Stimulated activated CD8-positive, alpha-beta memory T cell treated with anti-CD3 and anti-CD28 coated beads, Interleukin-2, amount 100 ng/mL, for 48 hours (primary cell): ENCODE measurements around the gene HOXC10.

Experiments used
- DNase-seq, 2 donors: peaks; one replicate each; pipeline ENCODE4 v3.0.0-alpha.2; 2020; ENCODE audit warnings: low read depth in 2 of 2

HOXC10 gene

GRCh38 chr12:53977596-53978445, 7.1 kb upstream of the HOXC10 start:
- DNase-seq, result no peak

GRCh38 chr12:53978477-53979356, 6.2 kb upstream of the HOXC10 start:
- no peak for DNase-seq

GRCh38 chr12:53980104-53980801, 4.7 kb upstream of the HOXC10 start:
- DNase-seq, result no peak

GRCh38 chr12:53980802-53981496, 4.0 kb upstream of the HOXC10 start:
- DNase-seq, result no peak

DNA sequence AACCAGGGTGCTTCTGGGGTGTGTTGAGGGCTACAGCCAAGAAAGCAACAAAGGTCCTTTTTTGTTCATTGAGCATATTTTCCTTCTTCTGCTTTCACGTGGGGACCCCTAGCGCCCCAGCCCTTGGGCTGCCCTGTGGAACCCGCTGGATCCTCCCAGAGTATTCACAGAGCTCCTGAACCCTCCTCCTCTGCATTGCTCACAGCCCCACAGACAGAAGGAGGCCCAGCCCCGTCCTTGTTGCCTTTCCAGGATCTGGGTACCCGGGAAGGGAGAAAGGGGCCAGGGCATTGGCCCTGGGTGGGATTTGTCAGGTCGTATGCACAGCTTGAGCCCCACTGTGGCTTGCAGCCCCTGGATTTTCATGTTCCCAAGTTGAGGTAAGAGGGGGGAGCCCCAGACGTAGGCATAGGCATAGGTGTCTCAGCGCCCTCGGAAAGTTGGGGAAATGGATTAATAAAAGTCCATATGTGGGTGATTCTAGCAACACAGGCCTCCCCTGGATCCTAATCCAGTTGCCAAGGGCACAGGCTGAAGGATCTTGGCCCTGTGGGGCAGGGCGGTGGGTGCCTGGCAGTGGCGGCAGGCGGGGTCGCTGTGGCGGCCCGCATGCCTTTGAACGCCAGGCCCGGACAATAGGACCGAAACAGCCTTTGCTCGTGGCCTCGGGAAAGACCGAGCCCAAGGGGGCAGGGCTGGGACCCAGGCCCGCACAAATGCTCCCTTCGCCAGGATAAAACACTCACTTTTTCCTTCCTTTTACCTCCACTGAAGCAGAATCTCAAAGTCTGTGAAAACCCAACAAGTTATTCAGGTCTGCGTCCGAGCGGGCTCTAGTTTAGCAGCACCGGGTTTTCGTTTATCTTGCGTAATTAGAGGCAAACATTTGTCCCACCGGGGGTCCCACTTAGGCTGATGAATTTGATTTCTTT, 3.0 kb upstream of the HOXC10 start:
- no peak for DNase-seq

- no peak for DNase-seq
Observed at GRCh38 chr12:53982648-53983567, 2.0 kb upstream of the HOXC10 start.

DNA sequence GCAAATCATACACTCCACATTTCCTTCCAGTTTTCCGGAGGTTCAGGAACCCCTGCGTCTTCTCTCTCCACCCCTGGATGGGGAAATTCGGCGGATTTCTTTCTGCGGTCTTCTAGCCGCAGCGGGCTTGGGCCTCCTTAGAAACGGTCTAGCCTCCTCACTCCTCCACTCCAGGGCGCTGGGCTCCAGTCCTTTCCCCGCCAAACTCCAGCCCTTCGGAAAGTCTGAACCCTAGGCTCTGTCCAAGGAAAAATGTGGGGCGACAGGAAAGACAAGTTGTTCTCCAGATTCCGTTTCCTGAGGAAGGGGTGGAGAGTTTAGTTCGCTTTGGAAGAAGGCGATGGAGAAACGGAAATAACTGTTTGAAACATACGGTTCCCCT, 1.4 kb upstream of the HOXC10 start:
- DNase-seq, result no peak

DNA sequence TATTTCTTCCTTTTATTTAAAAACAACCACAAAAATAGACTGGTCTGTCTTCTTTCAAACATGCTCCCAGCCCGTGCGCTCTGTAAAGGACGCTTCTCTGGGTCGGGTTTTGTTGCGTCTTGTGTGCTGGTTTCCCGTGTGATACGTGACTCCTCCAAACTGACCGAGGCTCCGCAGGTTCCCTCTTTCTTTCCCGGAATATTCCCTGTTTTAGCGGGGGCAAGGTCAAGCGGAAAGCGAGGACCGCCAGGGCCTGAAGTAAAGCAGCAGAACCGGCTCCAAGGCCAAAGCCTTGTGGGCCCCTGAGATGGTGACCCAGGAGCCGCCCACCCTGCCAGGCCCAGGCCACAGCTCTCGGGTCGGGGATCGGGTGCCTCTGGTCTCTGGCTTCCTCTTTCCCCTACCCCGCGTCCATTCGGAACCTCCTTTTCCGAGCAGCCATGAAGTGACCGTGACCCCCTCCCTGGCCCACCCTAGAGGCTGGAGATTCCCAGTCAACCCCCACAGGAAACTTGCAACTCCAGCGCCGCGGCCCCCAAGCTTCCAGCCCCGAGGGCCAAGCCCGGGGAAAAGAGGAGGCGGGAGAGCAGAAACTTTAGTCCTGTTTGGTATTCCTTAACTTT, 885 bp upstream of the HOXC10 start:
- DNase-seq, result no peak

- DNase-seq, result no peak
Observed at GRCh38 chr12:53985692-53985993, 697 bp downstream of the HOXC10 start.

DNA sequence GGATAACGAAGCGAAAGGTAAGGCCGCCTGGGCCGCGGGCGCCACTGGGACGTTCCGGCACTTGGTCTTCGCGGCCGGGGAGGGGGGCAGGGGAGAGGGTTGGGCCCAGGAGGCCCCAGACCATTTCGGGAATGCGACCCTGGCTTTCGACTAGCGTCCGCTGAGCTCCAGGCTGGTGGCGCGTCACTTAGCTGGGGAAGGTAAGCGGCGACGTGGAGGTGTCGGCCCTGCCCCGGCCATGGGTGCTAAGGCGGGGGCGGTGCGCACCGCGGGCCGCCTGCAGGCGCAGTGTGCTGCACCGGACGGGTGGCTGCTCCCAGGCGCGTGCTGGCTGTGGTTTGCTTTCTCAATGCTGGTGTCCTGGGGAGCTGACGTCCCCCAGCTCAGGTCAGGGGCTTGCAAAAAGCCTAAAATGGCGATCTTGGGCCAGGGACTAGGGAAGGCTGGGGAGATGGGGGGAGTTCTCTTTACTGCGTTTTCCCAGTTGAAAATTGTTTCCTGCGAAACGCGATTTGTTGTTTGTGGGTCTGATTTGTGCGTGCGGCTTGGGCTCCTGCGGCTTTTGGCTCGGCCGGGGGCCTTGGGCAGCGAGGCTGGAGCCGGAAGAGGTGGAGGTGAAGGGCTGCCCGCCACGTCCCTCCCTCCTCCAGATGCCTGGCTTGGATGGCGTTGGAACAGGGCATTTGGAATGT, 1.2 kb downstream of the HOXC10 start:
- DNase-seq, result no peak

DNA sequence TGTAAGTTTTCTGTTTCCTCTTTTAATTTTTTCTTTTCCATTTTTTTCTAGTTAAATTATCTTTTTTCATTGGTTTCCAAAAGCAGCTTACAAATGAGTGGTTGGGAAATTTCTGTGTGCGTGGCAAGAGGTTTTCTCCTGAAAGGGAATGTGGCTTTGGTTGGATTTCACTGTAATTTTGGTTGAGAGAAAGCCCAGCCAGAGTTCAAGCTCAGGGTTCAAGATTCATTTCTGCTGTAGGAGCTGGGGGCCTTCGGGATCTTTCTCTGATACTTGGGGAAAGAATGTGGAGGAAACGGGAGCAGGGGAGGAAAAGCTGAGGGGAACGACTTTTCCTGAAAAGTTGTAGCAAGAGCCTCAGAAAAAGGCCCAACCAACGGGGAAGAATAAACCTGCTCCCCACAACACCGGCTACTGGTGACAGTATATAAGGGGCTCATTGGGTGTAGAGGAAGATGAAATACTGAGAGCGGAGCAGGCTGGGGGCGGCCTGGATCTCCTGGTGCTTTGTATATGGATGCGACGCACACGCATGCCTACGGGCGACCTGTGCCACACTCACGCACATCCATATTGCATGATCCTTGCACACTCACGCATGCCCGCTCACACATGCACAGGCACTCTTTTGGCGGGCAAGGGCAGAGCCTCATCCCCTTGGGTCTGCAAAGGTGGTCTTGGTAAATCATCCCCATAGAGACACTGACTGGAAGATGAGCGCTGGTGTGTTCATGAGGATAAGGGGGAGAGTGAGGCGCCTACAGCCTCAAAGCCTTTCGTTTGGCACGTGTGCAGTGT, 1.9 kb downstream of the HOXC10 start:
- no peak for DNase-seq

DNA sequence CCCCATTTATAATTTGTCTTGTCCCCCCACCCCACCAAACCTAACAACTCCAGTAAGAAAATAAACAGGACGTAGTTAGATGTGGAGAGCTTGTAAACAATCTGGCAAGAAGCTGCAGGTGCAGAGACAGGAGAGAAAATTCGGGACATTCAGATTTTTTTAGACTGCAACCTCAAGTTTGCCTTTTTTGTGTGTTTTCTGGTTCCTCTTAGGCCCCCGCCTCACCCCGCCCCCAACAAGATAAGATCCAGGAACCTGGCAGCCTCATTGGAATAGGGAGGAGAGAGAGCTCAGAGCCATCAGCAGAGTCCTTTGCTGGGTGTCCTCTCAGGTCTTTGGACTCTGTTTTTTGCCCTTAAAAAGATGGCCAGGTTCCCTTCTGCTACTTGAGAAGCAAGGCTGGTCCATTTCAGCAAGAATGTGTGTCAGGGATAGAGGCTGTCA, 2.9 kb downstream of the HOXC10 start:
- DNase-seq, result no peak

DNA sequence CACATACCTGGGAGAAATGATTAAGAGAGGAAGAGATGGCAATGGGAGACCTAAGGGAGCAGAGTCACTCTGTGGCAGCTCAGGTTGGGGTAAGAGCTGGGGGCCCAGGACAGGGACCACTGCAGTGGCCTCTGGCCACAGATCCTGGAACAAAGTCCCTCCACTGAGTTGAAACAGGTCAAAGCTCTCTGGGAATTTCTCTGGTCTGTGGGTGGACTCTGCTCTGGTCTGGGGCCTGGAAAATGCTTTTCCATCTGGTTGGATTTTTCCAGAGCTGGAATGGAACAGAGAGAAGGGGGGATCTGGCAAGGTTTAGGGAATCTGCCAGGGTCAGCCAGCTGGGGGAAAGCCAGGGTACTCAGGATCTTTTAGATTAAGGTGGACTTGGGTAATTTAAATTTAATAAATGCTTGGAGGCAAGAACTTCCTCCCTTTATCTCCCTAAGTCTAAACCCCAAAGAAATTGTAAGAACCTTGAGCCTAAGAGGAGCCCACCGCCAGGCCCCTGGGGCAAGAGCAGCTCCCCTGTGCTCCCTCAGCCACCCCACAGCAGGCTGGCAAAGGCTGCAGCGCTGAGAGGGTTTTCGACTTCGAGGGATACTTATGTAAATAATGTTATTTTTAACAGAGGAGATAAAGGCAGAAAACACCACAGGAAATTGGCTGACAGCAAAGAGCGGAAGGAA, 3.7 kb downstream of the HOXC10 start:
- no peak for DNase-seq

GRCh38 chr12:53989227-53990113, 4.5 kb downstream of the HOXC10 start:
- no peak for DNase-seq

DNA sequence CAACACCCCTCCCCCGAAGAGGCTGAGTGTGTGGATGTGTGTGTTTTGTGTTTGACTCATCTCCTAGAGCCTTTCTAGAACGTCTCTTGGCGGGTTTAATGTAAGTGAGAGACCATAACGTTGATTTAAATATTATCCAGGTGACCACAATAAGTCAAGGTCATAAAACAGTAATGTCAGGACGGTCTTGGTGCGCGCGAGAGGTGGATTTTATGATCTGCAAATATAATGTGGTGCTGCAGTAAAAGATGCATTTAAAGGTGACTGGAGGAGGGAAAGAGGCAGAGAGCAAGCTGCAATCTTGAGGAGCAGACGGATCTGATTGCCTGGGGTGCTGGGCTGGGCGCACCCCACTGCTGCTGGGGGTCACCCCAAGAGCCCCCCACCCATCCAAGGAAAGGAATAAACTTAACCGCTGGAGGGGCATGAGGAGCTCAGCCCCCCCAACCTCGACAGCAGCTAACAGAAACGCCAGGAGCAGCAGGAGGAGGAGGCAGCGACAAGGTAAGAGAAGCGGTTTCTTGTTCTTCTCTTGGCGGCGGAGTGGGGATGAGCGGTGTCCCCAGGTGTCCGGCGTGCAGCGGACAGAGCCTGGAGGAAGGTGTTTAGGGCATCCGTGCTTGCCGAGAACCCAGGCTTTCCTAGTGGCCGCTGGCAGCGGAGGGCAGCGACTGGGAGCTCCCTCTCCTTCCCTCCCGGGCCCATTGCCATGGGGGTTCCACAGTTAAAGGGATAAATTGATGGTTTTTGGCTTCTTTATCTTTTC, 5.5 kb downstream of the HOXC10 start:
- DNase-seq, result no peak
